A172 (cell line): ENCODE data around the gene OR10A6. TPM values are rescaled to one million over a fixed set of nuclear protein-coding genes. Genes with fewer than 3 reads are reported as not detected.

ENCODE experiments used
- DNase-seq: peaks from one replicate; pipeline ENCODE4 v3.0.0-alpha.2; 2015; ENCODE audit warnings: low spot score
- total RNA-seq: library from RNA; depleted of rRNA; stranded (reverse); fragments of >200 nt; shearing (Covaris generic); gene quantifications from 2 replicates; pipeline ENCODE4 v1.2.3, GENCODE V29; 2014; rRNA removed

Gene OR10A6
- total RNA-seq, result not detected in 2 replicates

- DNase-seq, result no peak
Measured at GRCh38 chr11:7931168-7931567, at the start of gene OR10A6. Gene OR10A6, minus strand, starts transcription at chr11:7931268. Its CDS starts 2,606 bp downstream, at chr11:7928662.

- peak; percentile 86 for DNase-seq
Measured at GRCh38 chr11:7977232-7977917, 46.3 kb upstream of the OR10A6 start.

GRCh38 chr11:7974668-7975067, 43.6 kb upstream of the OR10A6 start:
- peak; percentile 34 for DNase-seq

GRCh38 chr11:7973011-7973410, 41.9 kb upstream of the OR10A6 start:
- DNase-seq, result no peak

GRCh38 chr11:7971846-7972245, 40.8 kb upstream of the OR10A6 start:
- no peak for DNase-seq

- DNase-seq, result peak; percentile 42
Measured at GRCh38 chr11:7969756-7970646, 38.9 kb upstream of the OR10A6 start.

GRCh38 chr11:7968686-7969085, 37.6 kb upstream of the OR10A6 start:
- DNase-seq, result no peak

- no peak for DNase-seq
Measured at GRCh38 chr11:7967826-7968225, 36.8 kb upstream of the OR10A6 start.

- no peak for DNase-seq
Measured at GRCh38 chr11:7967097-7967496, 36.0 kb upstream of the OR10A6 start.

- no peak for DNase-seq
Measured at GRCh38 chr11:7965386-7965785, 34.3 kb upstream of the OR10A6 start, which contains the start of gene NLRP10. Gene NLRP10, minus strand, starts transcription at chr11:7965447. Its CDS starts 1,952 bp downstream, at chr11:7963495.

GRCh38 chr11:7964873-7965272, 33.8 kb upstream of the OR10A6 start:
- no peak for DNase-seq

- DNase-seq, result no peak
Measured at GRCh38 chr11:7964261-7964660, 33.2 kb upstream of the OR10A6 start.

GRCh38 chr11:7955191-7955590, 24.1 kb upstream of the OR10A6 start:
- no peak for DNase-seq

- no peak for DNase-seq
Measured at GRCh38 chr11:7949934-7950333, 18.9 kb upstream of the OR10A6 start.

- no peak for DNase-seq
Measured at GRCh38 chr11:7944123-7944522, 13.1 kb upstream of the OR10A6 start.

- no peak for DNase-seq
Measured at GRCh38 chr11:7941608-7942007, 10.5 kb upstream of the OR10A6 start, which contains the start of gene OR10A3. Gene OR10A3, minus strand, starts transcription at chr11:7941708. Its CDS starts 2,188 bp downstream, at chr11:7939520.

GRCh38 chr11:7941146-7941545, 10.1 kb upstream of the OR10A6 start:
- DNase-seq, result no peak

GRCh38 chr11:7936615-7937014, 5.5 kb upstream of the OR10A6 start:
- DNase-seq, result no peak

GRCh38 chr11:7927635-7928034, 3.4 kb downstream of the OR10A6 start:
- peak; percentile 65 for DNase-seq

GRCh38 chr11:7924536-7924935, 6.5 kb downstream of the OR10A6 start:
- DNase-seq, result no peak

GRCh38 chr11:7918141-7918540, 12.9 kb downstream of the OR10A6 start:
- DNase-seq, result no peak

- DNase-seq, result no peak
Measured at GRCh38 chr11:7911011-7911410, 20.1 kb downstream of the OR10A6 start.
